Measurements from ENCODE around the gene SND1. TPM values are rescaled to one million over a fixed set of nuclear protein-coding genes. Genes with fewer than 3 reads are reported as not detected.

The SND1 gene
- total and polyA plus RNA-seq, 2 donors (not counting 1 experiment from before 2014, with no cell fraction given): 44.4 to 165 TPM

DNA sequence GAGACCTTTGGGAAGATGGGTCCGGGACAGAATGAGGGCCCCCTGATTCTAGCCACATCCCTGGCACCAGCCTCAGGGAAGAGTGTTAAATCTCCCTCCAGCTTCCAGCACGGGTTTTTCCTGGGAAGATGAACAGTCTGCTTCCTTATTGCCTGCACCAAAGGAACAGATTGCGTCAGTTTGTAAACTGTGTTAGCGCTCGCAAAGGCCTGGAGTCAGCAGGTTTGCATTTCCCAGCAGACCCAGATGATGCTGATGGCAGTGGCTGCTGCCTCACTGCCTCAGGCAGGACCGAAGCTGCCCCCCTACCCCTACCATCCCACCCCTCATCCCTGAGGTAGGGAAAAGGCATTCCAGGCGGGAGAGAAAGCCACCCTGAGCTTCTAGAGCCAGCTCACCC lies 413.9 kb downstream of the SND1 start:
- no peak overlapping the region for H3K4me3 Mint-ChIP-seq
- CTCF ChIA-PET: interaction anchor here (0.7 to 1.3 kb wide), 2 partner anchors 11 to 144 kb away, joined by 3 to 4 read pairs; no protein-coding TSS in a partner anchor
- H3K27ac Mint-ChIP-seq: no peak overlapping the region
- Histone ChIP-seq H3K27me3 (replicated peaks in 1 of 4; ENCODE audit: control extremely low read depth in 1 of 4, control insufficient read depth in 3 of 4, insufficient read depth in 4 of 4, low read length in 3 of 4) (no peaks in the 10 kb centered on the region), H3K4me2 (replicated peaks; ENCODE audit: low read depth, low read length, poor library complexity, severe bottlenecking) (no peak overlapping the region), H3K9me3 (ENCODE audit: control extremely low read depth in 1 of 3, control insufficient read depth in 2 of 3, insufficient read depth in 1 of 3, low read length in 2 of 3) (no peaks in the 10 kb centered on the region), H3K4me1 (ENCODE audit: control insufficient read depth in 2 of 2, insufficient read depth in 2 of 2, low read length in 2 of 2) (no peaks in the 10 kb centered on the region), H2AFZ (ENCODE audit: insufficient read depth, low read depth, low read length, poor library complexity, severe bottlenecking) (no peak overlapping the region), H3K36me3 (replicated peaks in 1 of 2; ENCODE audit: control extremely low read depth in 1 of 2, control insufficient read depth in 1 of 2, extremely low read depth in 1 of 2, insufficient read depth in 2 of 2, low read length in 1 of 2) (peaks cover 0 to 10% of the 10 kb centered on the region in 2 experiments), H3K9ac (ENCODE audit: low read length) (no peak overlapping the region), H4K20me1 (ENCODE audit: control insufficient read depth, insufficient read depth, low read length, poor library complexity, severe bottlenecking) (no peaks in the 10 kb centered on the region), H3K27ac (ENCODE audit: low read length in 2 of 2) (no peak overlapping the region), H3K4me3 (ENCODE audit: control extremely low read depth in 1 of 5, extremely low read depth in 1 of 5, insufficient read depth in 1 of 5, low read depth in 2 of 5, low read length in 4 of 5) (no peak overlapping the region), H3K79me2 (ENCODE audit: control insufficient read depth, insufficient read depth, low read length) (peaks cover 4% of the 10 kb centered on the region)
- no peak for TF ChIP-seq EZH2 (IDR thresholded peaks at IDR 0.05; ENCODE audit: borderline replicate concordance, insufficient read depth, low read depth, low read length, poor library complexity, severe bottlenecking)
- TF ChIP-seq, protein P1, sequence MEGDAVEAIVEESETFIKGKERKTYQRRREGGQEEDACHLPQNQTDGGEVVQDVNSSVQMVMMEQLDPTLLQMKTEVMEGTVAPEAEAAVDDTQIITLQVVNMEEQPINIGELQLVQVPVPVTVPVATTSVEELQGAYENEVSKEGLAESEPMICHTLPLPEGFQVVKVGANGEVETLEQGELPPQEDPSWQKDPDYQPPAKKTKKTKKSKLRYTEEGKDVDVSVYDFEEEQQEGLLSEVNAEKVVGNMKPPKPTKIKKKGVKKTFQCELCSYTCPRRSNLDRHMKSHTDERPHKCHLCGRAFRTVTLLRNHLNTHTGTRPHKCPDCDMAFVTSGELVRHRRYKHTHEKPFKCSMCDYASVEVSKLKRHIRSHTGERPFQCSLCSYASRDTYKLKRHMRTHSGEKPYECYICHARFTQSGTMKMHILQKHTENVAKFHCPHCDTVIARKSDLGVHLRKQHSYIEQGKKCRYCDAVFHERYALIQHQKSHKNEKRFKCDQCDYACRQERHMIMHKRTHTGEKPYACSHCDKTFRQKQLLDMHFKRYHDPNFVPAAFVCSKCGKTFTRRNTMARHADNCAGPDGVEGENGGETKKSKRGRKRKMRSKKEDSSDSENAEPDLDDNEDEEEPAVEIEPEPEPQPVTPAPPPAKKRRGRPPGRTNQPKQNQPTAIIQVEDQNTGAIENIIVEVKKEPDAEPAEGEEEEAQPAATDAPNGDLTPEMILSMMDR (IDR thresholded peaks at IDR 0.05): no peak
- WGBS (ENCODE audit: insufficient coverage): 96% methylated on average over 7 of the region's 7 CpGs
- H3K4me1 Mint-ChIP-seq: no peaks in the 10 kb centered on the region
- ATAC-seq (ENCODE audit: low read depth) (no peak), DNase-seq (no peak)
- POLR2A ChIA-PET: no interaction called here
- H3K9me3 Mint-ChIP-seq (ENCODE audit: insufficient read depth): no peaks in the 10 kb centered on the region
- intact Hi-C loops (cut with micrococcal nuclease): no loop called here
- H3K27me3 Mint-ChIP-seq: no peaks in the 10 kb centered on the region

GRCh38 chr7:128066395-128066794 lies 414.4 kb downstream of the SND1 start:
- no peak overlapping the region for H3K4me2 ChIP-seq (replicated peaks; ENCODE audit: low read depth, low read length, poor library complexity, severe bottlenecking)
- H4K20me1 ChIP-seq (ENCODE audit: control insufficient read depth, insufficient read depth, low read length, poor library complexity, severe bottlenecking): no peaks in the 10 kb centered on the region
- no peaks in the 10 kb centered on the region for H3K9me3 Mint-ChIP-seq (ENCODE audit: insufficient read depth)
- CTCF ChIA-PET: interaction anchor here (1.3 kb wide), 1 partner anchor 143 kb away, joined by 4 read pairs; no protein-coding TSS in a partner anchor
- DNase-seq (no peak), ATAC-seq (ENCODE audit: low read depth) (no peak)
- WGBS (ENCODE audit: insufficient coverage): 98% methylated on average over 8 of the region's 10 CpGs
- no peak for TF ChIP-seq EZH2 (IDR thresholded peaks at IDR 0.05; ENCODE audit: borderline replicate concordance, insufficient read depth, low read depth, low read length, poor library complexity, severe bottlenecking)
- TF ChIP-seq, protein P1 (IDR thresholded peaks at IDR 0.05): no peak
- no peak overlapping the region for H3K4me3 ChIP-seq (ENCODE audit: control extremely low read depth in 1 of 5, extremely low read depth in 1 of 5, insufficient read depth in 1 of 5, low read depth in 2 of 5, low read length in 4 of 5)
- no peaks in the 10 kb centered on the region for H3K27me3 Mint-ChIP-seq
- H3K9ac ChIP-seq (ENCODE audit: low read length): no peak overlapping the region
- no peak overlapping the region for H2AFZ ChIP-seq (ENCODE audit: insufficient read depth, low read depth, low read length, poor library complexity, severe bottlenecking)
- POLR2A ChIA-PET: no interaction called here
- H3K4me1 ChIP-seq (ENCODE audit: control insufficient read depth in 2 of 2, insufficient read depth in 2 of 2, low read length in 2 of 2): no peaks in the 10 kb centered on the region
- no peaks in the 10 kb centered on the region for H3K4me1 Mint-ChIP-seq
- H3K36me3 ChIP-seq (replicated peaks in 1 of 2; ENCODE audit: control extremely low read depth in 1 of 2, control insufficient read depth in 1 of 2, extremely low read depth in 1 of 2, insufficient read depth in 2 of 2, low read length in 1 of 2): peaks cover 0 to 6% of the 10 kb centered on the region in 2 experiments
- intact Hi-C loops (cut with micrococcal nuclease): no loop called here
- no peaks in the 10 kb centered on the region for H3K9me3 ChIP-seq (ENCODE audit: control extremely low read depth in 1 of 3, control insufficient read depth in 2 of 3, insufficient read depth in 1 of 3, low read length in 2 of 3)
- H3K4me3 Mint-ChIP-seq: no peak overlapping the region
- peaks cover 4% of the 10 kb centered on the region for H3K79me2 ChIP-seq (ENCODE audit: control insufficient read depth, insufficient read depth, low read length)
- no peak overlapping the region for H3K27ac Mint-ChIP-seq
- H3K27ac ChIP-seq (ENCODE audit: low read length in 2 of 2): no peak overlapping the region
- H3K27me3 ChIP-seq (replicated peaks in 1 of 4; ENCODE audit: control extremely low read depth in 1 of 4, control insufficient read depth in 3 of 4, insufficient read depth in 4 of 4, low read length in 3 of 4): no peaks in the 10 kb centered on the region

All from B cell (primary cell).